Stomach (tissue), 9 donors: Measurements from ENCODE around the gene STK11IP. TPM values are rescaled to one million over a fixed set of nuclear protein-coding genes. Genes with fewer than 3 reads are reported as not detected.

Experiments
- DNase-seq, 2 donors: peaks; one replicate each; pipeline versions ENCODE4 v3.0.0 to v3.0.0-alpha.2; 2013 to 2019
- H3K27ac ChIP-seq, 5 donors: fragments of 200-600 bp in 4 of 5; sonication (generic) in 4 of 5; one replicate each; pipeline ENCODE4 v1.5.1; 2013 to 2019; ENCODE audit warnings: mild to moderate bottlenecking in 1 of 5, moderate library complexity in 1 of 5
- H3K27me3 ChIP-seq, 3 donors: fragments of 200-600 bp; sonication (generic); one replicate each; pipeline ENCODE4 v1.5.1; 2017 to 2019; ENCODE audit warnings: mixed run types in 1 of 3
- H3K36me3 ChIP-seq, 4 donors: fragments of 200-600 bp; sonication (generic); 1 replicate in 3 of 4; 2 replicates in 1 of 4; pipeline ENCODE4 v1.5.1; 2016 to 2019
- H3K4me1 ChIP-seq, 4 donors: fragments of 200-600 bp; sonication (generic); one replicate each; pipeline ENCODE4 v1.5.1; 2016 to 2019
- H3K4me3 ChIP-seq, 4 donors: fragments of 200-600 bp; sonication (generic) in 3 of 4; one replicate each; pipeline ENCODE4 v1.5.1; 2016 to 2019; ENCODE audit warnings: mild to moderate bottlenecking in 1 of 4
- H3K9me3 ChIP-seq, 4 donors: fragments of 200-600 bp; sonication (generic); one replicate each; pipeline ENCODE4 v1.5.1; 2016 to 2019
- CTCF ChIP-seq, 7 experiments: fragments of 450-650 bp in 4 of 7; fragments of 200-600 bp in 3 of 7; sonication (generic) in 3 of 7; IDR thresholded peaks; one replicate each; pipeline ENCODE4 v1.5.1; 2016 to 2019; ENCODE audit warnings: antibody characterized with exemption in 7 of 7, control low read depth in 2 of 7, mild to moderate bottlenecking in 1 of 7
- EP300 ChIP-seq: sonication (generic); formaldehyde crosslinking; IDR thresholded peaks from one replicate; pipeline ENCODE4 v1.6.1; 2017; ENCODE audit warnings: antibody characterized with exemption
- POLR2A ChIP-seq, 4 donors: fragments of 450-650 bp; IDR thresholded peaks; one replicate each; pipeline ENCODE4 v1.6.1; 2016; ENCODE audit warnings: antibody characterized with exemption in 4 of 4, control low read depth in 2 of 4, mild to moderate bottlenecking in 1 of 4, moderate library complexity in 1 of 4
- POLR2AphosphoS5 ChIP-seq, 3 donors: sonication (generic); formaldehyde crosslinking; IDR thresholded peaks; one replicate each; pipeline ENCODE4 v1.6.1; 2016; ENCODE audit warnings: antibody characterized with exemption in 3 of 3
- WGBS, 5 donors: extraction: QIAGEN DNeasy Blood & Tissue Kit in 3 of 5; methylation state at CpG; one replicate each; pipeline versions ENCODE4 v1.1.5 to v1.1.7; 2013 to 2018; 5-methylcytosine and 5-hydroxymethylcytosine counted together
- intact Hi-C: fragments of 100-400 bp; cut with DNase I; formaldehyde crosslinking; loops from one replicate; pipeline ENCODE4 v1.15.1; 2023; ENCODE audit warnings: low total_unique reads
- polyA plus RNA-seq, 3 donors: library from polyadenylated mRNA; stranded (reverse); fragments of 200-250 nt; gene quantifications; one replicate each; pipeline ENCODE4 v1.2.3, GENCODE V29; 2013
- total RNA-seq, 5 donors: library from RNA; depleted of rRNA; stranded (reverse); fragments of >200 nt; gene quantifications; one replicate each; pipeline versions ENCODE4 v1.1.0 to v1.2.3, GENCODE V29; 2014 to 2016
- donor health status: healthy with polysubstance abuse.
- donor health status: Bipolar disorder and iron deficiency.
- donor health status: healthy.

STK11IP gene
- total and polyA plus RNA-seq, 8 donors: 6.8 to 89.5 (median 14.6) TPM

- Histone ChIP-seq H3K36me3 (peaks cover 13 to 32% (median 31%) of the 10 kb centered on the region in 4 donors), H3K4me1 (no peaks in the 10 kb centered on the region), H3K4me3 (no peak overlapping the region), H3K27ac (no peak overlapping the region), H3K9me3 (no peaks in the 10 kb centered on the region), H3K27me3 (no peaks in the 10 kb centered on the region)
- intact Hi-C loops: no loop called here
- 77 to 90% (median 86%) methylated on average over 3 of the region's 3 CpGs for WGBS, 5 donors
- no peak for DNase-seq
- no peak for TF ChIP-seq CTCF (IDR thresholded peaks at IDR 0.05)
- no peak for TF ChIP-seq POLR2A (IDR thresholded peaks at IDR 0.05)
- TF ChIP-seq EP300: no peak
- no peak for TF ChIP-seq POLR2AphosphoS5 (IDR thresholded peaks at IDR 0.05)
Observed at GRCh38 chr2:219618733-219619122, 21.1 kb downstream of the STK11IP start.

GRCh38 chr2:219619235-219619634, 21.6 kb downstream of the STK11IP start:
- H3K27ac ChIP-seq: no peak overlapping the region
- intact Hi-C loops: no loop called here
- H3K4me1 ChIP-seq: no peaks in the 10 kb centered on the region
- no peaks in the 10 kb centered on the region for H3K9me3 ChIP-seq
- H3K27me3 ChIP-seq: no peaks in the 10 kb centered on the region
- 57 to 72% (median 60%) methylated on average over 4 of the region's 4 CpGs for WGBS, 5 donors
- H3K4me3 ChIP-seq: no peak overlapping the region
- TF ChIP-seq POLR2A (IDR thresholded peaks at IDR 0.05): no peak
- TF ChIP-seq POLR2AphosphoS5 (IDR thresholded peaks at IDR 0.05): no peak
- TF ChIP-seq EP300: no peak
- TF ChIP-seq CTCF (IDR thresholded peaks at IDR 0.05): no peak
- no peak for DNase-seq
- H3K36me3 ChIP-seq: peaks cover 12 to 27% (median 26%) of the 10 kb centered on the region in 4 donors

- H3K36me3 ChIP-seq: peaks cover 3 to 14% (median 13%) of the 10 kb centered on the region in 4 donors
- no peak overlapping the region for H3K27ac ChIP-seq
- H3K27me3 ChIP-seq: no peaks in the 10 kb centered on the region
- intact Hi-C loops: no loop called here
- H3K4me1 ChIP-seq: no peaks in the 10 kb centered on the region
- TF ChIP-seq CTCF (IDR thresholded peaks at IDR 0.05) (no peak), POLR2AphosphoS5 (IDR thresholded peaks at IDR 0.05) (no peak), EP300 (no peak), POLR2A (IDR thresholded peaks at IDR 0.05) (no peak)
- 81 to 89% (median 83%) methylated on average over 6 of the region's 6 CpGs for WGBS, 5 donors
- no peak for DNase-seq
- H3K4me3 ChIP-seq: no peak overlapping the region
- no peaks in the 10 kb centered on the region for H3K9me3 ChIP-seq
Observed at GRCh38 chr2:219620546-219620945, 22.9 kb downstream of the STK11IP start.

GRCh38 chr2:219621935-219622334, 24.3 kb downstream of the STK11IP start:
- H3K27me3 ChIP-seq: peaks cover 0 to 10% (median 5%) of the 10 kb centered on the region in 3 donors
- H3K4me3 ChIP-seq: no peak overlapping the region
- no peaks in the 10 kb centered on the region for H3K9me3 ChIP-seq
- peaks cover 0 to 2% (median 0%) of the 10 kb centered on the region in 4 donors for H3K4me1 ChIP-seq
- H3K27ac ChIP-seq: no peak overlapping the region
- H3K36me3 ChIP-seq: no peaks in the 10 kb centered on the region
- TF ChIP-seq EP300: no peak
- TF ChIP-seq POLR2A (IDR thresholded peaks at IDR 0.05): no peak
- TF ChIP-seq CTCF (IDR thresholded peaks at IDR 0.05): no peak
- no peak for TF ChIP-seq POLR2AphosphoS5 (IDR thresholded peaks at IDR 0.05)
- DNase-seq: no peak
- intact Hi-C loops: no loop called here
- WGBS, 5 donors: 74 to 83% (median 79%) methylated on average over 4 of the region's 4 CpGs
